ENCODE results near the gene ABCB9.
A peak's percentile ranks its signal among the peaks of the same experiment; 100 is the strongest.

Gene ABCB9

DNA sequence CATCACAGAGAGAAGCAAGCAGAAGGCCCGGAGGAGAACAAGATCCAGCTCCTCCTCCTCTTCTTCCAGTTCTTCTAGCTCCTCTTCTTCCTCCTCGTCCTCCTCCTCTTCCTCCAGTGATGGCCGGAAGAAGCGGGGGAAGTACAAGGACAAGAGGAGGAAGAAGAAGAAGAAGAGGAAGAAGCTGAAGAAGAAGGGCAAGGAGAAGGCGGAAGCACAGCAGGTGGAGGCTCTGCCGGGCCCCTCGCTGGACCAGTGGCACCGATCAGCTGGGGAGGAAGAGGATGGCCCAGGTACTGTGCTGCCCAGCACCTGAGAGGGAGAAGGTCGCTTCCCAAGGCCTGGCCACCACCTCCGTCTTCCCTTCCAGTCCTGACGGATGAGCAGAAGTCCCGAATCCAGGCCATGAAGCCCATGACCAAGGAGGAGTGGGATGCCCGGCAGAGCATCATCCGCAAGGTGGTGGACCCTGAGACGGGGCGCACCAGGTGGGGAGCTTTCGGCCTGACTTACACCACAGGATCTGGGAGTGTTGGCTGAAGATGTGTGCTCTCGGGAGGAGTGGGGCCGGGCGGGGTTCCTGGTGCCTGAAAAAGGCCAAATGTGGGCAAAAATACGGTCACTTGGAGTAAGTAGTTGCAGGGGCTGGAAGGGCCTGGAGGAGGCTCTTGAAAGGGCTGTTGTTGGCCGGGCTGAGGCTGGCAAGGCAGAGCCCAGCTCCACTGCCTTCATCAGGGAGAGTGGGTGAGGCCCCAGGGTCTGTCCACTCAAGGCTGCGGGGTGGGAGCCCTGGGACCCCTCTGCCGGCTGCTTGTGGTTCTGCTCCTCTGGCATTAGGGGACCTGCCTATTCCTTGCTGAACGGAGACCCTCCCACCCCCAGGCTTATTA lies 15.6 kb upstream of the ABCB9 start:
- DNase-seq (ENCODE audit: low spot score): no peak

DNA sequence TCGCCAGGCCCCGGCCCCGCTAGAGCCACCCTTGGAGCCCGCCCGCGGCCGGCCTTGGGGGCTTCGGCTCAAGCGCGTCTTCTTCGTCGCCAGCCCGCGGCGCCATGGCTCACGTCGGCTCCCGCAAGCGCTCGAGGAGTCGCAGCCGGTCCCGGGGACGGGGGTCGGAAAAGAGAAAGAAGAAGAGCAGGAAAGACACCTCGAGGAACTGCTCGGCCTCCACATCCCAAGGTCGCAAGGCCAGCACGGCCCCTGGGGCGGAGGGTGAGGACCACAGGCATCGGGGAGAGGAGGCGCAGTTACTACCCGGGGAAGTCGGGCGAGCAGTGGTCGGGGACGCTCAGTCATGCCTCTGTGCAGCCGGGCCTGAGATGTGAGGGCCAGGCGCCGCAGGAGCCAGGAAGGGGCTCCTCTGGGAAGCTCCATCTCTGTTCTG lies 14.8 kb upstream of the ABCB9 start:
- no peak for DNase-seq (ENCODE audit: low spot score)

DNA sequence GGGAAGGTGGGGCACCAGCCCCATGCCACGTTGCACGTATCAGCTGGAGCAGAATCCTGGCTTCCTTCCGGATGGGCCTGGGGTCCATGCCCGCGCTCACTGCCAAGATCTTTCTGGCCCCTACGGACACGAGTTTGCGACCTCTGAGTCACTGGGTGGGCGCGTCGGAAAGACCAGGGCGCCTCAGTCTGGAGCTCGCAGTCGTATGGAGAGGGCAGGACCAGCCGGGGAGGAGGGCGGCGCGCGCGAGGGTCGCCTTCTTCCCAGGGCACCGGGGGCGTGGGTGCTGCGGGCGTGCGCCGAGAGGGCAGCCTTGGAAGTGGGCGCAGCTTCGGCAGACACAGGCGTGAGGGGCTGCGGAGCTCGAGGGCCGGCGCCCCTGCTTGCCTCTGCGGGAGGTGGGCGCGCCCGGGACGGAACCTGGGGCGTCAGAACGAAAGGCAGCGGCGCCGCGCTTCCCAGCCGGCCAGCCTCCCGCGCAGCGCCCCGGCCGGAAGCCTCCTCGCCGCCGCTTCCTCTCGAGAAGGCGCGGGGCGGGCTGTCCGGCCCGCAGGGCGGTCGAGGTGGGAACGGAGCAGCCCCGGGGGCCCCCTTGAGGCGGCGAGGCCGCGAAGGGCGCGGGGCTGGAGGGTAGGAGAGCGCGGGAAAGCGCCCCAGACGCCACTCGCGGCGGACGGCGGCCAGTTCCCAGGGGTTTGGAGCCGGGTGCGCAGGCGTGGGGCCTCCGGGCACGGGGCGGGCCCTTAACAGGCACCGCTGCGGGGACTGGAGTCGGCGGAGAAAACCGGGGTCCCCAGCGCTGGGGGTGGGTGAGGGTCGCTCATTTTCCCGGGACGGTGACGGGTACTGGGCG lies 14.1 kb upstream of the ABCB9 start, which contains the start of gene ARL6IP4:
ARL6IP4 (plus strand) TSS at position 499 of the 853 bp plus-strand sequence. CDS start 459 bp downstream, outside the sequence.
- DNase-seq (ENCODE audit: low spot score): peak; percentile 62

DNA sequence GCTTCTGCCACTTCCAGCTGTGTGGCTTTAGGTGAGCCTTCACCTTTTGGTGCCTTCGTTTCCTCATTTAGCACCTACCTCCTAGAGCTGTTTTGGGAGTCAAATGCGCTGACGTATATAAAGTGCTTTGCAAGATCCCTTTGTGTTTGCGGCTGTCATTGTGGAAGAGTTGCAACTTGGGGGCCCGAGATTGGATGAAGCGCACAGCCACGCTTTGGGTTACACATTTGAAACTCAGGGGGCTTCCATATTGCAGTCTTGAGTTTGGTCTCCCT lies 13.6 kb upstream of the ABCB9 start:
- DNase-seq (ENCODE audit: low spot score): no peak

GRCh38 chr12:122979001-122979907 lies 13.0 kb upstream of the ABCB9 start:
- DNase-seq (ENCODE audit: low spot score): no peak

DNA sequence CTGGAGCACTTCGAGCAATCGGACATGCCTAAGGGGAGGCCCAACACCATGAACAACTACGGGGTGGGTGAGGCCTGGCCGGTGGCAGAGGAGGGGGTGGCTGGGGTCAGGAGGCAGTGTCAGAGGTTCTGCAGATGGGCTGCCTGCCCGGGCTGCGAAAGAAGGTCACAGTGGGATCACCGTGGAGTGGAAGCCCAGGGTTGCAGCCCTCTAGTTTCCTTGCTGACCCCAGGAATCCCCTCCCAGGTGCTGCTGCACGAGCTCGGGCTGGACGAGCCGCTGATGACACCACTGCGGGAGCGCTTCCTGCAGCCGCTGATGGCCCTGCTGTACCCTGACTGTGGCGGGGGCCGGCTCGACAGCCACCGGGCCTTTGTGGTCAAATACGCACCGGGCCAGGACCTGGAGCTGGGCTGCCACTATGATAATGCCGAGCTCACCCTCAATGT lies 12.3 kb upstream of the ABCB9 start:
- DNase-seq (ENCODE audit: low spot score): no peak

DNA sequence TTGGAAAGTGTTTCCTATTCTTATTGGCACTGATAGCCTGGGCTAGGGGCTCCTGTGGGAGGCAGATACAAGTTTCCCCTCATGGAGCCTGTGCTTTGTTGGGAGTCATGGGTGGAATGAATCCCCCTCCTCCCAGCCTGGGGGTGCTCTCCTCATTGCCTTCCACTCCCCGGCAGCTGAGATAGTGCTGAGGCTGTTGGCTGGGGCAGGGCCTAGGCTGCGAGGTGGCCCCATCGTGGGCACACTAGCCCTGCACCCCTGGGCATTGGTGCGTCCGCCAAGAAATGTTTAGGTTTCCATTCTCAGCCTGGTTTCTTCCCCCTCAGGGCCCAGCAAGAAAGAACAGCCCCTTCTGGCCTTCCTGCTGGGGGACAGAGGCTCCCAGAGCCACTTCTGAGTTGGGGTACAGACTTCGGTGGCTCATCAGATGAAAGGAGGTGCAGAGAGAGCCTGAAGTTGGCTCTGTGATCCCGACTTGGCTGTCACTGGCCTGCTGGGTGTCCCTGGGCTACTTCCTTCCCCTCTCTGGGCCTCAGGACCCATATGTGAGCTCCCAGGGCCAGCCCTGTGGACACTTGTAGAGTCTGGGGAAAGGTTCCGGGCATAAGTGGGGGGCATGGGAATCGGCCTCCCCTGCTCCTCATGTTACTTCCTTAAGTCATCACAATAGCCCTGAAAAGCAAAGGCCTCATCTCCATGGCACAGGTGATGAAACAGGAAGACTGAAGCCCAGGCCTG lies 11.6 kb upstream of the ABCB9 start:
- no peak for DNase-seq (ENCODE audit: low spot score)

DNA sequence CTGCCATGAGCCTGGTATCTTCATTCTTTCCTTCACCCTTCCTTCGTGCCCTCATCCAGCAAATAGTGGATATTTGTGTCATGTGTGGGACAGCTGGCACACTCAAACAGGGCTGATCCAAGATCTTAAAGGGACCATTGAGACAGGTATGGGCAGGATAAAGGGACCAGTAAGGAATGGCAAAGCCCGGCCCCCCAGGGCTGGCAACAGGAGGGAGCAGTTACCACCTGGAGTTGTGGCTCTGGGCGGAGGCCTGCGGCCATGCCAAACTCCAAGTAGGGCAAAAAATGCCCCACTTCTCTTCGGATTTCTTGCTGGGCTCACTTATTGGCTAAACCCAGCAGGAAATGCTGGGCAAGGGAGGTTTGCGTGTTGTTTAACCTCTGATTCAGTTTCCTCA lies 10.9 kb upstream of the ABCB9 start:
- no peak for DNase-seq (ENCODE audit: low spot score)

GRCh38 chr12:122976648-122976975 lies 10.3 kb upstream of the ABCB9 start:
- DNase-seq (ENCODE audit: low spot score): no peak

GRCh38 chr12:122975790-122976647 lies 9.8 kb upstream of the ABCB9 start:
- no peak for DNase-seq (ENCODE audit: low spot score)

- DNase-seq (ENCODE audit: low spot score): peak; percentile 94
Observed at GRCh38 chr12:122974892-122975789, 8.9 kb upstream of the ABCB9 start, which contains the start of gene OGFOD2. Gene OGFOD2 (plus strand): TSS chr12:122975244. CDS start chr12:122975252, 8 bp downstream.

GRCh38 chr12:122974274-122974891 lies 8.1 kb upstream of the ABCB9 start:
- peak; percentile 99 for DNase-seq (ENCODE audit: low spot score)

DNA sequence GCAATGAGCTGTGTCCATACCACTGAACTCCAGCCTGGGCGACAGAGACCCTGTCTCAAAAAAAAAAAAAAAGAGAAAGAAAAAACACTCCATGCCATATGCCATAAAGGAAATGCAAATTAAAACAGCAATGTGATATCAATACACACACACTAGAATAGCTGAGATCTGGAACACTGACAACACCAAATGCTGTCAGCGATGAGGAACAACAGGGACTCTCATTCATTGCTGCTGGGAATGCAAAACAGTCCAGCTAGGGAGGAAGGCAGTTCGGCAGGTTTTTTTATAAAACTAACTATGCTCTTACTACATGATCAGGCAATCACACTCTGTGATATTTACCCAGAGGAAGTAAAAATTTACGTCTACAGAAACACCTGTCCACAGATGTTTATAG lies 3.4 kb upstream of the ABCB9 start:
- no peak for DNase-seq (ENCODE audit: low spot score)

DNA sequence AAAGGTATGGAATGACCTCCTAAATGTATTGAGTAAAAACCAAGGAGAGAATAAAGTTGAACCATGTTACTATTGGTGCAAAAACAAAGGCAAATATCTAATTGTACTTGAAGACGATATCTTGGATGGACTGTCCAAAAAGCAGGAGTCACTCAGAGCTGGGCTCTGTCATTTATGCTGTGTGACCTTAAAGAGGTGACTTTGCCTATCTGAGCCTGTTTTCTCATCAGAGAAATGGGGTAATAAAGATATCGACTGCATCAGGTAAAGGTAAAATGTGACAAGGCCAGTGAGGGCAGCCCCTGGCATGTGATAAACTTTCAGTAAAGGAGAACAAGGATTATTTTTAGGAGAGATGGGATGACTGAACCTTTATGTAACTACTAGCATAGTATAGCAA lies 1.8 kb upstream of the ABCB9 start:
- no peak for DNase-seq (ENCODE audit: low spot score)

DNA sequence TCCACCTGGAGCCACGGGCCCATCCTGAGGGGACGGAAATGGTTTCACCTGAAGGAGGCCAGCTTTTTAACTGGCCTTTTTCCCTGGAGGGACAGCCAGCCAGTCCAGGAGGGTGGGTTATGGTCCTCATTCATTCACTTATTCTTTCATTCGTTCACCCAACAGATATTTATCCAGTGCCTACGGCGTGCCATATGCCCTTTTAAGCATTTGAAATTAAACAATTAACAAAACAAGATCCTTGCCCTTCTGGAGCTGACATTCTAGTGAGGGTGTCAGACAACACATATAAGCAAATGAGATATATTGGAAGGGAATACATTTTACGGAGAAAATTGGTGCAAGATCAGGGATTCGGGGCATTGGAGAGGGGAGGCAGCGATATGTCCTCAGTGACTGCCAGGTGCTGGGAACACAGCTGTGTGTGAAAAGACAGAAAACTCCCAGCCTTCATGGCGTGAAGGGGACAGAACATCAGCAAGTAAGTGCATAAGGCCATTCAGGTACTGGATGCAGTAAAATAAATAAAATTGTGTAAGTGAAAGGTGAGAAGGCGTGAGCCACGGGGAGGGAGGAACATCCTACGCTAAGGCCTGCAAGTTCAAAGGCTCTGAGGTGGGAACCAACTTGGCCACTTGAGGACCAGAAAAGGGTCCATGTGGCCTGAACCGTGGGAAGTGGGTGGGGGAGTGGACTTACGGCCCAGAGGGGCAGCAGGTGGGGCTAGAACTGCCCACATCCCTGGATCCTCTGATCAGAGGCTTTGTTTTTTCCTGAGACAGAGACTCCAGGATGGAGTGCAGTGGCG lies 684 bp upstream of the ABCB9 start:
- DNase-seq (ENCODE audit: low spot score): no peak

DNA sequence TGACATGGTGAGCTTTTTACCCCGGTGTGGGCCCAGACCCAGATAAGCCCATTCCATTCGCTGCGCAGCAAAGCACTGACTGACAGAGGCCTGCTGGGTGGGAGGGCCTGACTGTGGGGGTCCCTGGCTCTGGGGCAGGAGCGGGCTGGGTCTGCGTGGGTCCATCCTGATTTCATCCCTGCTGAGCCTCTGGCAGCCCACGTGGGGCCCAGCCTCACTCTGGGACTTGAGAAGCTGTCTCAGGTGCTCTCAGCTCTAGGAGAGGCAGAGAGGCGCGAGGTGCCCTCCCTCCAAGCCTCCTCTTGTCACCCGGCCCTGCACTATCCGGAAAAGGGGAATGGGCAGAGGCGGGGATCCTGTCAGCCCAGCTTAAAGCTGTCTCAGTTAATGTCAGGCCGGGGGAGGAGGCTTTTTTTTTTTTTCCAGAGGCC lies 927 bp downstream of the ABCB9 start:
- no peak for DNase-seq (ENCODE audit: low spot score)

- DNase-seq (ENCODE audit: low spot score): no peak
Observed at GRCh38 chr12:122964439-122965257, 1.6 kb downstream of the ABCB9 start.

All from activated CD4-positive, alpha-beta T cell treated with anti-CD3 and anti-CD28 coated beads, Interleukin-2, Interleukin-4, amounts not matched to agents 100 ng/mL and 50 ng/mL, durations not matched to agents 16 hours and 8 hours (primary cell).